NCI-H69 (cell line): ENCODE results near the gene SH2D3A.
"Not testable (repeated sequence)": the region's sequence is repeated elsewhere in the genome, so short reads cannot be mapped to it uniquely, and the experiment has no call there.

ENCODE experiments used
- DNase-seq: peaks from one replicate; lab custom pipeline; 2025; lab: John Stamatoyannopoulos, UW

SH2D3A gene

GRCh38 chr19:6754653-6755463, 12.4 kb downstream of the SH2D3A start:
- no peak for DNase-seq

GRCh38 chr19:6754136-6754535, 13.1 kb downstream of the SH2D3A start:
- DNase-seq, result no peak

GRCh38 chr19:6753178-6754031, 13.8 kb downstream of the SH2D3A start:
- no peak for DNase-seq

- no peak for DNase-seq
Observed at GRCh38 chr19:6752256-6753177, 14.7 kb downstream of the SH2D3A start.

- no peak for DNase-seq
Observed at GRCh38 chr19:6751189-6751588, 16.0 kb downstream of the SH2D3A start.

GRCh38 chr19:6750062-6750461, 17.2 kb downstream of the SH2D3A start:
- DNase-seq, result no peak

GRCh38 chr19:6748543-6748942, 18.7 kb downstream of the SH2D3A start:
- not testable (repeated sequence) for DNase-seq

- no peak for DNase-seq
Observed at GRCh38 chr19:6745965-6746364, 21.3 kb downstream of the SH2D3A start.

GRCh38 chr19:6744381-6745301, 22.6 kb downstream of the SH2D3A start:
- DNase-seq, result no peak

- DNase-seq, result no peak
Observed at GRCh38 chr19:6743714-6744380, 23.4 kb downstream of the SH2D3A start.

GRCh38 chr19:6743066-6743465, 24.2 kb downstream of the SH2D3A start:
- DNase-seq, result no peak

- no peak for DNase-seq
Observed at GRCh38 chr19:6740589-6741343, 26.5 kb downstream of the SH2D3A start.

GRCh38 chr19:6739883-6740588, 27.2 kb downstream of the SH2D3A start:
- DNase-seq, result no peak

GRCh38 chr19:6739390-6739882, 27.8 kb downstream of the SH2D3A start, which contains the start of gene TRIP10:
TRIP10 (plus strand) TSS chr19:6739680; CDS start chr19:6739762, 82 bp downstream.
- no peak for DNase-seq

- no peak for DNase-seq
Observed at GRCh38 chr19:6738787-6739389, 28.3 kb downstream of the SH2D3A start.

GRCh38 chr19:6737873-6738786, 29.1 kb downstream of the SH2D3A start:
- DNase-seq, result peak; percentile 51

GRCh38 chr19:6737284-6737872, 29.9 kb downstream of the SH2D3A start, which contains the start of gene GPR108:
GPR108 (minus strand) TSS chr19:6737580; CDS start chr19:6737576, 4 bp downstream.
- DNase-seq, result no peak
